ENCODE measurements around the gene ZNF614.

GRCh38 chr19:51994048-51994644 is 34.0 kb downstream of the ZNF614 start:
- no peak for TF ChIP-seq GATA3 (IDR thresholded peaks at IDR 0.05; ENCODE audit: low read depth, low read length)
- no peak for TF ChIP-seq GATA2 (IDR thresholded peaks at IDR 0.05; ENCODE audit: low read depth, low read length)

Measured in SH-SY5Y (cell line).